Measurements from ENCODE around the gene PADI4. TPM values are rescaled to one million over a fixed set of nuclear protein-coding genes. Genes with fewer than 3 reads are reported as not detected.

Gene PADI4
- total RNA-seq, 1 experiment from 2014 or later, result not detected

DNA sequence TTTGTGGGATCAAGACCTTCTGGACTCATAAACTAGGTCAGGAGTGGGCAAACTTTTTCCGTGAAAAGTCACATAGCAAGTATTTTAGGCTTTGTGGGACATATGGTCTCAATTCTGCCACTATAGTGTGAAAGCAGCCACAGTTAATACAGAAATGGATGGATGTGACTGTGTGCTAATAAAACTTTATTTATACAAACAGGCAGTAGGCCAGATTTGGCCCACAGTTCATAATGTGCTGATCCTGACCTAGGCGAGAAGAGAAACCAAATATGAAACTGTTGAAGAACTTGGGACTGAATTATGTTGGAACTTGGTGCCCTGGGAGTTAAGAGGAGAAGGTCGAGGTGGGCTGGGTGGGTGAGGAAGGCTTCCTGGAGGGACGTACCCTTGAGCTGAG is 42.0 kb upstream of the PADI4 start:
- Mint-ChIP-seq H3K27me3 (ENCODE audit: unreplicated experiment) (no peaks in the 10 kb centered on the region), H3K27ac (ENCODE audit: unreplicated experiment) (no peak overlapping the region), H3K9me3 (ENCODE audit: low read depth, unreplicated experiment) (no peaks in the 10 kb centered on the region), H3K4me1 (ENCODE audit: low read depth, unreplicated experiment) (no peaks in the 10 kb centered on the region), H3K4me3 (ENCODE audit: low read depth, unreplicated experiment) (no peak overlapping the region), H3K36me3 (ENCODE audit: insufficient read depth, unreplicated experiment) (no peaks in the 10 kb centered on the region)
- CTCF ChIA-PET, result no interaction called here
- BruUV-seq (replicated peaks), result no TSS peak
- DNase-seq, result no peak
- TF ChIP-seq, protein P1, sequence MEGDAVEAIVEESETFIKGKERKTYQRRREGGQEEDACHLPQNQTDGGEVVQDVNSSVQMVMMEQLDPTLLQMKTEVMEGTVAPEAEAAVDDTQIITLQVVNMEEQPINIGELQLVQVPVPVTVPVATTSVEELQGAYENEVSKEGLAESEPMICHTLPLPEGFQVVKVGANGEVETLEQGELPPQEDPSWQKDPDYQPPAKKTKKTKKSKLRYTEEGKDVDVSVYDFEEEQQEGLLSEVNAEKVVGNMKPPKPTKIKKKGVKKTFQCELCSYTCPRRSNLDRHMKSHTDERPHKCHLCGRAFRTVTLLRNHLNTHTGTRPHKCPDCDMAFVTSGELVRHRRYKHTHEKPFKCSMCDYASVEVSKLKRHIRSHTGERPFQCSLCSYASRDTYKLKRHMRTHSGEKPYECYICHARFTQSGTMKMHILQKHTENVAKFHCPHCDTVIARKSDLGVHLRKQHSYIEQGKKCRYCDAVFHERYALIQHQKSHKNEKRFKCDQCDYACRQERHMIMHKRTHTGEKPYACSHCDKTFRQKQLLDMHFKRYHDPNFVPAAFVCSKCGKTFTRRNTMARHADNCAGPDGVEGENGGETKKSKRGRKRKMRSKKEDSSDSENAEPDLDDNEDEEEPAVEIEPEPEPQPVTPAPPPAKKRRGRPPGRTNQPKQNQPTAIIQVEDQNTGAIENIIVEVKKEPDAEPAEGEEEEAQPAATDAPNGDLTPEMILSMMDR (IDR thresholded peaks at IDR 0.05; ENCODE audit: unreplicated experiment), result no peak
- intact Hi-C loops (cut with micrococcal nuclease; ENCODE audit: unreplicated experiment), result no loop called here

DNA sequence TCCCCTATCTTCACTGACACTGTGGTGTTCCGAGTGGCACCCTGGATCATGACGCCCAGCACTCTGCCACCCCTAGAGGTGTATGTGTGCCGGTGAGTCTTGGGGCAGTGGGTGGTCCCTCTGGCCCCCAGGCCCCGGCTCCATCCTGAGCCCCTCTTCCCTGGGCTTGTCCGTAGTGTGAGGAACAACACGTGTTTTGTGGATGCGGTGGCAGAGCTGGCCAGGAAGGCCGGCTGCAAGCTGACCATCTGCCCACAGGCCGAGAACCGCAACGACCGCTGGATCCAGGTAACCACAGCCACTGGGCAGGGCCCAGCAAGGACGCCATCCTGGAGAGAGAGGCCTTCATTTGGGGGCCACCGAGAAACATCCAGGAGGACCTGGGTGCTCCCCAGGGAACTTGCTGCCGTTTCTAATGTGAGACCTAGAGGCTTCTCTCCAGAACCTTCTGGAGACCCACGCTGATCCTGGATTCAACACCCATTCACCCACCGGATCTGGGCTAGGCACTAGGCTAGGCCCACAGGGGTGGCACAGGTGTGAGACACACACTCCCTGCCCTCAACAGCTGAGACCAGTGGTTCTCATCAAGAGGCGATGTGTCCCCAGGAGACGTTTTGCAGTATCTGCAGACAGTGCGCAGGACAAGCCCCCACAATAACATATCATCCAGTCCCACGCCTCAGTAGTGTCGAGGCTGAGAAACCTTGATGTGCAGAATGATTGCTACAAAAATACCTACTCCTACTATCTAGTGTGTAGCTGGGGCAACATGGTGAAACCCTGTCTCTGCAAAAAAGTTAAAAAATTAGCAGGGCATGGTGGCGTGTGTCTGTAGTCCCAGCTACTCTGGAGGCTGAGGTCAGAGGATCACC is 36.9 kb upstream of the PADI4 start:
- Mint-ChIP-seq H3K4me3 (ENCODE audit: low read depth, unreplicated experiment) (no peak overlapping the region), H3K36me3 (ENCODE audit: insufficient read depth, unreplicated experiment) (no peaks in the 10 kb centered on the region), H3K27me3 (ENCODE audit: unreplicated experiment) (no peaks in the 10 kb centered on the region), H3K27ac (ENCODE audit: unreplicated experiment) (no peak overlapping the region), H3K9me3 (ENCODE audit: low read depth, unreplicated experiment) (no peaks in the 10 kb centered on the region), H3K4me1 (ENCODE audit: low read depth, unreplicated experiment) (no peaks in the 10 kb centered on the region)
- intact Hi-C loops (cut with micrococcal nuclease; ENCODE audit: unreplicated experiment), result no loop called here
- no TSS peak for BruUV-seq (replicated peaks)
- CTCF ChIA-PET, result no interaction called here
- no peak for DNase-seq
- TF ChIP-seq, protein P1 (IDR thresholded peaks at IDR 0.05; ENCODE audit: unreplicated experiment), result no peak

DNA sequence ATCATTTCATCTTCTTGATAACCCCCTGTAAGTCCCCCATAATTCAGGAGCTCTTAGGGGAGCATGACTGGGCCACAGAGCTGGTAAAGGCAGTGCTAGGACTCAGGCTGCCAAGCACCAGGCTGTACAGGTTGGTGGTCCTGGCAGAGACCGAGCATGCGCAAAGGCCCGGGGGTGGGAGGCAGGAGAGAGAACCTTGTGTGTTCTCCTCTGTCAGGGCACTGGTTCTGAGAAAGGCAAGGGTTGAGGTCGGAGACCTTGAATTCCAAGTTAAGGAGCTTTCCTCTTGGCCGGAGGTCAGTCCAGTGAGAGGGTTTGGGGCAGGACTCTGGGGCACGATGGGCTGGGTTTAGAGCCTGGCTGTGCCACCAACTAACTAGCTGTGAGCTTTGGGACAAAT is 35.9 kb upstream of the PADI4 start:
- Mint-ChIP-seq H3K4me3 (ENCODE audit: low read depth, unreplicated experiment) (no peak overlapping the region), H3K27ac (ENCODE audit: unreplicated experiment) (no peak overlapping the region), H3K27me3 (ENCODE audit: unreplicated experiment) (no peaks in the 10 kb centered on the region), H3K4me1 (ENCODE audit: low read depth, unreplicated experiment) (no peaks in the 10 kb centered on the region), H3K9me3 (ENCODE audit: low read depth, unreplicated experiment) (no peaks in the 10 kb centered on the region), H3K36me3 (ENCODE audit: insufficient read depth, unreplicated experiment) (no peaks in the 10 kb centered on the region)
- BruUV-seq (replicated peaks), result no TSS peak
- intact Hi-C loops (cut with micrococcal nuclease; ENCODE audit: unreplicated experiment), result no loop called here
- CTCF ChIA-PET, result no interaction called here
- no peak for DNase-seq
- TF ChIP-seq, protein P1 (IDR thresholded peaks at IDR 0.05; ENCODE audit: unreplicated experiment), result no peak

DNA sequence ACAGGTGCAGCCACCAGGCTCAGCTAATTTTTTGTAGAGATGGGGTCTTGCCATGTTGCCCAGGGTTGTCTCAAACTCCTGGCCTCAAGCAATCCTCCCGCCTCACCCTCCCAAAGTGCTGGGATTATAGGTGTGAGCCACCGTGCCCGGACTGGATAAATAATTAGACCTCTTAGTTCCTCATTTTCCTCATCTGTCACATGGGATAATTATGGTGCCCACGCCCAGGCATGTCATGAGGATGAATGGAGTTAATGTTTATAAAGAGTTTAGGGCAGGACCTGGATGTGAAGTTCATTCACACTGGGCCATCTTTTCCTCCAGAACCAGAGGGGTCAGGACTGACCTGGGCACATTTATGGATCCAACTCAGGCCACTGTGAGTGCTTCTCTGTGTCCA is 35.4 kb upstream of the PADI4 start:
- no peak overlapping the region for H3K4me3 Mint-ChIP-seq (ENCODE audit: low read depth, unreplicated experiment)
- no peaks in the 10 kb centered on the region for H3K4me1 Mint-ChIP-seq (ENCODE audit: low read depth, unreplicated experiment)
- TF ChIP-seq, protein P1 (IDR thresholded peaks at IDR 0.05; ENCODE audit: unreplicated experiment), result no peak
- no TSS peak for BruUV-seq (replicated peaks)
- no peaks in the 10 kb centered on the region for H3K36me3 Mint-ChIP-seq (ENCODE audit: insufficient read depth, unreplicated experiment)
- H3K27me3 Mint-ChIP-seq (ENCODE audit: unreplicated experiment), result no peaks in the 10 kb centered on the region
- CTCF ChIA-PET, result no interaction called here
- intact Hi-C loops (cut with micrococcal nuclease; ENCODE audit: unreplicated experiment), result no loop called here
- no peaks in the 10 kb centered on the region for H3K9me3 Mint-ChIP-seq (ENCODE audit: low read depth, unreplicated experiment)
- H3K27ac Mint-ChIP-seq (ENCODE audit: unreplicated experiment), result no peak overlapping the region
- no peak for DNase-seq
